ENCODE data around the gene ZDHHC19.

ZDHHC19 gene

DNA sequence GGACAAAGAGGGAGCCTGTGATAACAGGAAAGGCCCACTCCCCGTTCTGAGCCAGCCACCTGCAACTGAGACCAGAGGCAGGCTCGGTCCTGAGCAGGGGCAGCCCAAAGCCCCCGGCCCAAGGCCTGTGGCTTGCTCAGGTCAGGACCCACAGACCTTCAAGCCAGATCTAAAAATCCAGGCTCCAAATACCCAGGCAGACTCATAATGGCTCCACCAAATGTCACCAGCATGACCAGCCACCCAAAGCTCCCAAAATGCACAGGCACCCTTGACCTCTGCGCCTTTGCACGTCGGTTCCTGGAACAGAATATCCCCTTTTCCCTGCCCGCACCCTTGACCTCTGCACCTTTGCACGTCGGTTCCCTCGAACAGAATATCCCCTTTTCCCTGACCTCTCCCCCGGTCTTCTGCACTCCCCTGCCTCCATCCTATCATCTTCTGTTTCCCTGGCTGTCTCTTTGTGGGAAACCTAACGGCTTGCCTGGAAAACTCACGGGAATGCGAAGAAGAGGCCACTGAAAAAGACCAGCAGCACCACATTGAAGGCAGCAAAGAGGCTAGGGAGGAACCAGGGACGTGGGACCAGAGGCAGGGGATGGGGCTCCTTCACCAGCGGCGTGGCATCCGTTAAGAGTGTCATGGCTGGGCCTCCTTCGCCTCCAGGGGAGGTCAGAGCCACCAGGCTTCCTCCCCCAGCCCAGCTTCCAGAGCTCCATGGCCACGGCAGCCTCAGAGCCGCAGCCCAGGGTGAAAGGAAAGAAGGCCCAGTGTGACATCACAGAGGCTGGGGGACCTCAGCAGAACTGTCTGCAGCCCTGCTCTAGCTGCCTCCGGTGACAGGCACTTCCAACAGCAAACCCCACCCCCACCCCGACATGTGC, at the start of gene ZDHHC19:
Gene ZDHHC19 (minus strand): TSS at position 728 of the 884 bp plus-strand sequence. CDS start 85 bp downstream, at position 643.
- in situ Hi-C loops (cut with MboI; ENCODE audit: low sequenced_read_pairs) = loop anchor here (25.0 kb wide), 1 partner anchor 374 kb away; no protein-coding TSS in a partner anchor

GRCh38 chr3:196260784-196261183, 49.6 kb upstream of the ZDHHC19 start:
- in situ Hi-C loops (cut with MboI; ENCODE audit: low sequenced_read_pairs) = no loop called here

- in situ Hi-C loops (cut with MboI; ENCODE audit: low sequenced_read_pairs) = loop anchor here (5.0 kb wide), 1 partner anchor 262 kb away; the partner anchor contains the start of gene SMCO1
These were observed 44.6 kb upstream of the ZDHHC19 start for GRCh38 chr3:196255776-196256175.

- in situ Hi-C loops (cut with MboI; ENCODE audit: low sequenced_read_pairs) = loop anchor here (5.0 kb wide), 1 partner anchor 263 kb away; the partner anchor contains the start of gene SMCO1
These were observed 43.4 kb upstream of the ZDHHC19 start for GRCh38 chr3:196254376-196255283.

GRCh38 chr3:196251918-196252317, 40.7 kb upstream of the ZDHHC19 start:
- in situ Hi-C loops (cut with MboI; ENCODE audit: low sequenced_read_pairs) = no loop called here

- in situ Hi-C loops (cut with MboI; ENCODE audit: low sequenced_read_pairs) = loop anchor here (25.0 kb wide), 1 partner anchor 916 kb away; no protein-coding TSS in a partner anchor
These were observed 35.6 kb upstream of the ZDHHC19 start for GRCh38 chr3:196246612-196247308.

GRCh38 chr3:196244166-196244565, 33.0 kb upstream of the ZDHHC19 start:
- in situ Hi-C loops (cut with MboI; ENCODE audit: low sequenced_read_pairs) = loop anchor here (25.0 kb wide), 1 partner anchor 918 kb away; no protein-coding TSS in a partner anchor

- in situ Hi-C loops (cut with MboI; ENCODE audit: low sequenced_read_pairs) = loop anchor here (25.0 kb wide), 1 partner anchor 921 kb away; no protein-coding TSS in a partner anchor
These were observed 30.5 kb upstream of the ZDHHC19 start for GRCh38 chr3:196241704-196242103.

DNA sequence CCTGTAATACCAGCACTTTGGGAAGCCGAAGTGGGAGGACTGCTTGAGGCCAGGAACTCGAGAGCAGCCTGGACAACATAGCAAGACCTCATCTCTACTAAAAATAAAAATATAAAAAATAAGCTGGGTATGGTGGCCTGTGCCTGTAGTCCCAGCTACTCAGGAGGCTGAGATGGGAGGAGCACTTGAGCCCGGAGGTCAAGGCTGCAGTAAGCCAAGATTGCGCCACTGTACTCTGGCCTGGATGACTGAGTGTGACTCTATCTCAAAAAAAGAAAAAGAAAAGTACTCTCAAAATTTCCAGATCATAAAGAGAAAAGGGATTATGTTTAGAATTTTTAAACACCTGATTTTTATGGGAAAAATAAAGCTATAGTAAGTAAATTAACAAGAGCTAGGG, 29.2 kb upstream of the ZDHHC19 start:
- in situ Hi-C loops (cut with MboI; ENCODE audit: low sequenced_read_pairs) = loop anchor here (25.0 kb wide), 1 partner anchor 922 kb away; no protein-coding TSS in a partner anchor

DNA sequence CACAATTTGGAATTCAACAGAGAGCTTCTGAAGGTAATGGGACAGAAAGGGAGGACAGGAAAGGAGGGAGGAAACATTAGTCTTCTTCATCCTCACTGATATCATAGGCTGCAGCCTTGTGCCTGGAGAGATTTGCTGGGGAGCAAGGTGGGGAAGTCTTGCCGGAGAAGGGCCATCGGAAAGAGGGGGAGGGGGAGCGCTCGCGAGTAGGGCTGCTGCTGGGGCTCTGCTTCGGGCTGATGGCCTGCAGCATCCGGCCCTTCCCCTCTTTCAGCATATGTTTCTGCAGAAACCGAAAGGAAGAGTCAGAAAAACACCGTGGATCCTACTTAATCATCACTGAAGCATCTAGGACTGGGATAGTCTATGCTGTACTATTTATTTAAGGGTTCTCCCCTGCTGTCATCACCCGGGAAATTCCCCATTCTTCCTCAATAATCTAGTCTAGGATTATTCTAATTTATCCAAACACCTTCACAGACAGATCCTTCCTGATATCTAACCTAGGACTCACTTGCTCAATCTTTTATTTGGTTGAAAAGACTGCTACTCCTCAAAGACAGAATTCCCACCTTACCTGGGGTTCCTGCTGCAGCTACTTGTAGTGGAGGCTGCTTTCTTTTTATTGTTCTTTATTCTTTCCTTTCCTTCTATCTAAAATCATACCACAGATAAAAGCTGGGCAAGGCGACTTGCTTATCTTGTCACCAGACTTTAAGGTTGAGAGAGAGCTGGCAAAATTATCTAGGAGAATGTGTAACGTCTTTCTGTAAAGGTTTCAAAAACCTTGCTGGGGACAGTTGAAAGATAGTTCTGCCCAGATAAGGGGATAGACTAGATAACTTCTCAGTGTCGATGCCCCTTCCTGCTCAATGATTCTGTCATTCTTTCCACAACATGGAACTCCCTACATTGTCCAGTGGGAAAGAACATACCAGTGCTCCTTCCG, 27.7 kb upstream of the ZDHHC19 start:
- in situ Hi-C loops (cut with MboI; ENCODE audit: low sequenced_read_pairs) = loop anchor here (25.0 kb wide), 1 partner anchor 923 kb away; no protein-coding TSS in a partner anchor

GRCh38 chr3:196237203-196237602, 26.0 kb upstream of the ZDHHC19 start:
- in situ Hi-C loops (cut with MboI; ENCODE audit: low sequenced_read_pairs) = loop anchor here (25.0 kb wide), 1 partner anchor 925 kb away; no protein-coding TSS in a partner anchor

GRCh38 chr3:196236223-196236622, 25.0 kb upstream of the ZDHHC19 start:
- in situ Hi-C loops (cut with MboI; ENCODE audit: low sequenced_read_pairs) = loop anchor here (25.0 kb wide), 1 partner anchor 926 kb away; no protein-coding TSS in a partner anchor

DNA sequence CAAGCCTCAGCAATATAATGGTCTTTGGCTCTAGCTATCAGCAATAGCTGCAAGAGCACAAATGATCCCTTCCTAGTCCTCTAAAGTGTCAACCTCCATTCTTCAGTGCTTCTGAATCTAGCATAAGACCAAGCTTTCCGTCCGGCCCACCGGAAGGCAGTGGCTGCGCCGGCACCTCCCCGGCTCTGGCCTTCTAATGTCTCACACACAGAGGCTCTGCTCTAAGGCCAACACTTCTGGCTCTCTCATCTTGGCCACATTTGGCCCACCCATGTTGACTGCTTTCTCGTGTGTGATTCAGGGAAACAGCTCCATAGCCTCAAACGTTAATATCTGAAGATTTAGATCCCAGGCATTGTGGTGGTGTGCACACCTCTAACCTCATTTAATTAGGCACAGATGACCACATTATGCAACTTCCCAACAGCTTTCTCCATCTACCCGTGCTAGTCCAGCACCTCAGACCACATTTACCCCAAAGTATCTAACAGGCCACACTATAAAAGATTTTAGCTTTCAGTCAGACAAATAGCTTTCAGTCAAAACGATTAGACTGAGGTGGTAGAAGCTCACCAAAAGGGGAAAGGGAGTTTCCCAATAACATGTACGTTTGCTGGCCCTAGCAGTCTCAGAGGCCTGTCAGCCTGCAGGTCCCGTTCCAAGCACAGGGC, 24.4 kb upstream of the ZDHHC19 start:
- in situ Hi-C loops (cut with MboI; ENCODE audit: low sequenced_read_pairs) = loop anchor here (25.0 kb wide), 1 partner anchor 927 kb away; no protein-coding TSS in a partner anchor

GRCh38 chr3:196232882-196233251, 21.7 kb upstream of the ZDHHC19 start:
- in situ Hi-C loops (cut with MboI; ENCODE audit: low sequenced_read_pairs) = loop anchor here (25.0 kb wide), 1 partner anchor 929 kb away; no protein-coding TSS in a partner anchor

DNA sequence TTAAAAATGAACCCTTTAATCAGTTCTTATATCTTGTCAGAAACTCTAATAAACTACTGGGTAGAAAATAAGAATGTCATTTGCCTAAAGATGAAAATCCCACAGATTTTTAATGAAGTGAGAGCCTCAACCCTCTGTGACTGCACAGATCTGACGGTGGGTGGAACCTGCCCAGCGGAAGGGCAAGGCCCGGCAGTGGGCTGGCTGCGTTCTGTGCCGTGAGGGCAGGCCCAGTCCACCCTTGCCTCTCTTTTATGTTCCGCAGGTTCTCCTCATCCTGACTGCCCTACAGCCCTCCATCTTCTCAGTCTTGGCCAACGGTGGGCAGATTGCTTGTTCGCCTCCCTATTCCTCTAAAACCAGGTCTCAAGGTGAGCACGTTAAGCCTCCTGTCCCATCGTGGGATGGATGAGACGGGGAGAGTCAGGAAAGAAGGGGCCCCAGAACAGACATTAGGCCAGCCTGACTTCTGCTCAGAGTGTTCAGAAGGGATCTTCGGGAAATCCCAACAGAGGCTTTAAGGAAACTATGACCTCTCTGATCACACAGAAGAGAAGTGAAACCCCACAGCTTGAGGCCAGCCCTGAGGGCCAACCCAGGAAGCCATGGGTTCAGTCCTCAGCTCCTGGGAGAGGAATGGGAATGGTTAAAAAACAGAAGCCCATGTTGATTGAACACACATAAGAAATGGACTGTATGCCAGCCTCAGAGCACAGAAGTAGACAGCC, 21.1 kb upstream of the ZDHHC19 start:
- in situ Hi-C loops (cut with MboI; ENCODE audit: low sequenced_read_pairs) = loop anchor here (25.0 kb wide), 1 partner anchor 930 kb away; no protein-coding TSS in a partner anchor

- in situ Hi-C loops (cut with MboI; ENCODE audit: low sequenced_read_pairs) = loop anchor here (25.0 kb wide), 1 partner anchor 934 kb away; no protein-coding TSS in a partner anchor
These were observed 16.7 kb upstream of the ZDHHC19 start for GRCh38 chr3:196227629-196228493.

Measured in HL-60/S4 (cell line).